Lower leg skin (tissue), 3 donors: ENCODE data around the gene IL18RAP.

ENCODE experiments used
- POLR2A ChIP-seq, 2 donors: fragments of 450-650 bp; IDR thresholded peaks; one replicate each; pipeline ENCODE4 v1.6.1; 2016 to 2017; ENCODE audit warnings: antibody characterized with exemption in 2 of 2, mild to moderate bottlenecking in 1 of 2, moderate library complexity in 1 of 2
- TF ChIP-seq, protein P1 (sequence below), 3 donors: fragments of 450-650 bp; IDR thresholded peaks; one replicate each; pipeline ENCODE4 v1.5.1; 2016; ENCODE audit warnings: antibody characterized with exemption in 3 of 3, mild to moderate bottlenecking in 3 of 3, moderate library complexity in 2 of 3

- no peak for TF ChIP-seq POLR2A (IDR thresholded peaks at IDR 0.05)
- TF ChIP-seq, protein P1, sequence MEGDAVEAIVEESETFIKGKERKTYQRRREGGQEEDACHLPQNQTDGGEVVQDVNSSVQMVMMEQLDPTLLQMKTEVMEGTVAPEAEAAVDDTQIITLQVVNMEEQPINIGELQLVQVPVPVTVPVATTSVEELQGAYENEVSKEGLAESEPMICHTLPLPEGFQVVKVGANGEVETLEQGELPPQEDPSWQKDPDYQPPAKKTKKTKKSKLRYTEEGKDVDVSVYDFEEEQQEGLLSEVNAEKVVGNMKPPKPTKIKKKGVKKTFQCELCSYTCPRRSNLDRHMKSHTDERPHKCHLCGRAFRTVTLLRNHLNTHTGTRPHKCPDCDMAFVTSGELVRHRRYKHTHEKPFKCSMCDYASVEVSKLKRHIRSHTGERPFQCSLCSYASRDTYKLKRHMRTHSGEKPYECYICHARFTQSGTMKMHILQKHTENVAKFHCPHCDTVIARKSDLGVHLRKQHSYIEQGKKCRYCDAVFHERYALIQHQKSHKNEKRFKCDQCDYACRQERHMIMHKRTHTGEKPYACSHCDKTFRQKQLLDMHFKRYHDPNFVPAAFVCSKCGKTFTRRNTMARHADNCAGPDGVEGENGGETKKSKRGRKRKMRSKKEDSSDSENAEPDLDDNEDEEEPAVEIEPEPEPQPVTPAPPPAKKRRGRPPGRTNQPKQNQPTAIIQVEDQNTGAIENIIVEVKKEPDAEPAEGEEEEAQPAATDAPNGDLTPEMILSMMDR (IDR thresholded peaks at IDR 0.05) = no peak
Observed at GRCh38 chr2:102391565-102391964, 31.4 kb upstream of the IL18RAP start.
